Measurements from ENCODE around the gene CIT. TPM values are rescaled to one million over a fixed set of nuclear protein-coding genes. Genes with fewer than 3 reads are reported as not detected.

CIT gene
- polyA plus RNA-seq, 1 experiment: 14.5 TPM

GRCh38 chr12:119715268-119715620 lies 161.9 kb downstream of the CIT start:
- POLR2A ChIA-PET: no interaction called here
- H3K27me3 ChIP-seq (ENCODE audit: control insufficient read depth, insufficient read depth, low read length): no peaks in the 10 kb centered on the region
- TF ChIP-seq CTCF (IDR thresholded peaks at IDR 0.05; ENCODE audit: insufficient read depth, low read depth, low read length): no peak
- CTCF ChIA-PET: no interaction called here
- H3K36me3 ChIP-seq (ENCODE audit: control insufficient read depth, insufficient read depth, low read length): peaks cover 5% of the 10 kb centered on the region
- no peak for DNase-seq (ENCODE audit: low read depth)
- no peak overlapping the region for H3K4me3 ChIP-seq (ENCODE audit: low read depth, low read length)

DNA sequence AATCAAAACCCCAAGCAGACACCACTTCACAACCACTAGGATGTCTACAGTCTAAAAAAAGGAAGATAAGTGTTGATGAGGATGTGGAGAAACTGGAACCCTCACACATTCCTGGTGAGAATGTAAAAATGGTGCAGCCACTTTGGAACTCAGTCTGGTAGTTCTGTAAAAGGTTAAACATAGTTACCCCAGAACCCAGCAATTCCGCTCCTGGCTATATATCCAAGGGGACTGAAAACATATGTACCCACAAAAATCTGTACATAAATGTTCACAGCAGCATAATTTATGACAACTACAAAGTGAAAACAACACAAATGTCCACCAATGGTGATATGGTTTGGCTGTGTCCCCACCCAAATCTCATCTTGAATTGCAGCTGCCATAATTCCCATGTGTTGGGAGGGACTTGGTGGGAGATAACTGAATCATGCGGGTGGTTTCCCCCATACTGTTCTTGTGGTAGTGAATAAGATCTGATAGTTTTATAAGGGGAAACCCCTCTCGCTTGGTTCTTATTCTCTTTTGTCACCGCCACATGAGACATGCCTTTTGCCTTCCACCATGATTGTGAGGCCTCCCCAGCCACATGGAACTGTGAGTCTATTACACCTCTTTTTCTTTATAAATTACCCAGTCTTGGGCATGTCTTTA lies 162.4 kb downstream of the CIT start:
- H3K4me3 ChIP-seq (ENCODE audit: low read depth, low read length): no peak overlapping the region
- CTCF ChIA-PET: interaction anchor here (1.3 kb wide), 1 partner anchor 20 kb away, joined by 4 read pairs; no protein-coding TSS in a partner anchor
- H3K27me3 ChIP-seq (ENCODE audit: control insufficient read depth, insufficient read depth, low read length): no peaks in the 10 kb centered on the region
- H3K36me3 ChIP-seq (ENCODE audit: control insufficient read depth, insufficient read depth, low read length): peaks cover 5% of the 10 kb centered on the region
- TF ChIP-seq CTCF (IDR thresholded peaks at IDR 0.05; ENCODE audit: insufficient read depth, low read depth, low read length): no peak
- DNase-seq (ENCODE audit: low read depth): no peak
- POLR2A ChIA-PET: no interaction called here

DNA sequence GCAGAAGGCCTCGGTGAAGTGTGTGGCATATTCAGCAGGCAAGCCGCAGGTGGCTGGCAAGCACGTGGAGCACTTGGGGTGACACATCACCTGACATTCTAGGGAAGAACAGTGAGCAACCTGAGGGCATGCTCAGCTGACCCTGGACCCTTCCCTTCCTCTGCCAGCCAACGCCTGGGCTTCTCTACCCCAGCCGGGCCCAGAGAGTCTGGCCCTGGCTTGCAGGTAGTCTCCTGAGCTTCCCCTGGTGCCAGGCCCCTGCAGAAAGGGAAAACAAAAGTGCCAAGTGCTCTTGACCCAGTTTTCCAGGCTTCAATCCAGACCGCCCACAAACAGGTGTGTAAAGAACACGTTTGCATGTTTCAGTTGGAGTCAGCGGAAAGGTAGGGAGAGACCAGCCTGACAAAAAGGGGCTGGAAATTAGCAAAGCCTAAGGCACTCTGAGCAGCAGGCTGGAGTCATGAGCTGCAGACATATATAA lies 163.5 kb downstream of the CIT start:
- no peak for DNase-seq (ENCODE audit: low read depth)
- ChIA-PET POLR2A (no interaction called here), CTCF (interaction anchor here (1.0 to 1.3 kb wide), 2 partner anchors 9 to 18 kb away, joined by 4 to 7 read pairs; no protein-coding TSS in a partner anchor)
- TF ChIP-seq CTCF (IDR thresholded peaks at IDR 0.05; ENCODE audit: insufficient read depth, low read depth, low read length): no peak
- H3K36me3 ChIP-seq (ENCODE audit: control insufficient read depth, insufficient read depth, low read length): peaks cover 5% of the 10 kb centered on the region
- H3K27me3 ChIP-seq (ENCODE audit: control insufficient read depth, insufficient read depth, low read length): no peaks in the 10 kb centered on the region
- H3K4me3 ChIP-seq (ENCODE audit: low read depth, low read length): no peak overlapping the region

GRCh38 chr12:119712721-119713120 lies 164.4 kb downstream of the CIT start:
- no peak for DNase-seq (ENCODE audit: low read depth)
- peaks cover 5% of the 10 kb centered on the region for H3K36me3 ChIP-seq (ENCODE audit: control insufficient read depth, insufficient read depth, low read length)
- ChIA-PET CTCF (no interaction called here), POLR2A (no interaction called here)
- no peak overlapping the region for H3K4me3 ChIP-seq (ENCODE audit: low read depth, low read length)
- TF ChIP-seq CTCF (IDR thresholded peaks at IDR 0.05; ENCODE audit: insufficient read depth, low read depth, low read length): no peak
- no peaks in the 10 kb centered on the region for H3K27me3 ChIP-seq (ENCODE audit: control insufficient read depth, insufficient read depth, low read length)

DNA sequence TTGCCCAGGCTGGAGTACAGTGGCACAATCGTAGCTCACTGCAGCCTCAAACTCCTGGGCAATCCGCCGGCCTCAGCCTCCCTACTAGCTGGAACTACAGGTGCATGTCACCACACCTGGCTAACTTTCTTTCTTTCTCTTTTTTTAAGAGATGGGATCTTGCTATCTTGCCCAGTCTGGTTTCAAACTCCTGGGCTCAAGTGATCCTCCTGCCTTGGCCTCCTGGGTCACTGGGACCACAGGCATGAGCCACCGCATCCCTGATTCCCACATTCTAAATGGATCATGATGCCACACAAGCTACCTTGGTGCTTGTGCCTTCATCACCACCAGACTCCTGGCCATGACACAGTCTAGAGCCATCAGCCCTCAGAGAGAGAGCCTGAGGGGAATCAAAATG lies 165.4 kb downstream of the CIT start:
- no peak for DNase-seq (ENCODE audit: low read depth)
- TF ChIP-seq CTCF (IDR thresholded peaks at IDR 0.05; ENCODE audit: insufficient read depth, low read depth, low read length): no peak
- CTCF ChIA-PET: interaction anchor here (2.7 kb wide), 1 partner anchor 17 kb away, joined by 12 read pairs; no protein-coding TSS in a partner anchor
- Histone ChIP-seq H3K27me3 (ENCODE audit: control insufficient read depth, insufficient read depth, low read length) (no peaks in the 10 kb centered on the region), H3K36me3 (ENCODE audit: control insufficient read depth, insufficient read depth, low read length) (peaks cover 5% of the 10 kb centered on the region), H3K4me3 (ENCODE audit: low read depth, low read length) (no peak overlapping the region)
- POLR2A ChIA-PET: no interaction called here

Data from BJ (cell line).